ENCODE measurements around the gene MBNL2.

MBNL2 gene

GRCh38 chr13:97269603-97270002 is 47.5 kb downstream of the MBNL2 start:
- no peak for DNase-seq (ENCODE audit: low read depth in 1 of 2, low spot score in 1 of 2)

DNA sequence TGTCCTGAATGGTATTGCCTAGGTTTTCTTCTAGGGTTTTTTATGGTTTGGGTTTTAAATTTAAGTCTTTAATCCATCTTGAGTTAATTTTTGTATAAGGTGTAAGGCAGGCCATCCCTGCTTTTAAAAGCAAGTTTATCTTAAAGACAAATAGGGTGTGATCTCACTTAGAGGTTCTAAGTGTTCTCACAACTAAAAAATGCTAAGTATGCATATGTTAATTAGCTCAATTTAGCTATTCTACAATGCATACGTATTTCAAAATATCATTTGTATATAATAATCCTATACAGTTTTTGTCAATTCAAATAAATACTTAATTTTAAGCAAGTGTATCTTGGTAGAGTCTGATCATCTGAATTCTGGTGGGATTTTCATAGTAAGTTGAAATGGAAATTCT is 50.4 kb downstream of the MBNL2 start:
- DNase-seq (ENCODE audit: low read depth in 1 of 2, low spot score in 1 of 2) = no peak

DNA sequence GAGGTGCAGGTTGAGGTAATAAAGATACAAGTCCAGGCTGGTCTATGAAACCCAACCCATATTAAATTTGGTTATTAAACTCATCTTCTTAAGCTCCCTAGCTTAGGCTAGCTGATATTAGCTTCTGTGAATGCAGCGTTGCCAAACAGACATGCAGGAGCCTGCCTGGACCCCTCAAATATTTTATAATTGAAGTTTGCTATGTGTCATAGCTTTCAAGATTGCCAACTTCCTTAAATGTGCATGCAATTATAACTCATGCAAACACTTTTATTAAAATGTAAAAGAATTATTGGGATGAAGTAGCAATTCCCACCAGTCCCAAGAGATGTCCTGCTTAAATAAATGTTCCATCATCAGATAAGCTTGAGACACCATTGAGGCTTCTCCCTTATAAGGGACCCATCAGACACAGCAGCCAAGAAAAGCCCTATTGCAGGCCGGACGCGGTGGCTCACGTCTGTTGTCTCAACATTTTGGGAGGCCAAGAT is 51.3 kb downstream of the MBNL2 start:
- no peak for DNase-seq (ENCODE audit: low read depth in 1 of 2, low spot score in 1 of 2)

DNA sequence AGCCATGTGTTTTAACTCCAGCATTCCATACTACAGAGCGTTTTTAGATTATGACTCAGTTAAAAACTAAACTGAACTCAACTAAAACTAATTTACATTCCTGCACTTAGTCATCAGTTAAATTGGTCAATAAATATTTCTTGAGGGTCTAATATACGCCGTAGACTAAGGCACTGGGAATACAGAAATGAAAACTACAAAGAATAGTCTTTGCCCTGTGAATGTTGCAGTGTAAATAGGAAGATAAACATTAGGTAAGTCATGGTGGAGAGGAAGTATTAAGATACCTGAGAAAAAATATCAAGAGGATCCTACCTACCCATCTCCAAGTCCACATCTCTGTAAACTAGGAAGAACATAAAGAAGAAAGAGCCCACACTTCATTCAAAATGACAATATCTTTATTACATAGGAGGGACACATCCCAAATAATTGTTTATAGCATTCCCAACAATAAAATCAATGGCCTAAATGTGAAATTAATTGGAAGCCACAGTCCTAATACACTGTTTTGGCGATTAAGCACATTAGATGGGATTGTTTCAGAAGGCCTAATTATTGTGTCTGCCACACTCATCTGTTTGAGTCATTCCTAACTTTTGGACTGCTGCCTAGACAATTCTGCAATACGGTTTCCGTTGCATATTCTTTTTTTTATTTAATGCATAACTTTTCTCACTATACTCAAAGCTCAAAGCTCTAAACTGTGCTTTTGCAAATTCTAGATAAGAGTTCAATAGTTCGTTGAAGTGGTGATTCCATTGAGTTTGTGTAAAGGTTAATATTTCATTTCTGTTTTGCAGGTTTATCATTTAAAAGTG is 52.9 kb downstream of the MBNL2 start:
- no peak for DNase-seq (ENCODE audit: low read depth in 1 of 2, low spot score in 1 of 2)

- no peak for DNase-seq (ENCODE audit: low read depth in 1 of 2, low spot score in 1 of 2)
Observed at GRCh38 chr13:97275776-97276501, 53.8 kb downstream of the MBNL2 start.

DNA sequence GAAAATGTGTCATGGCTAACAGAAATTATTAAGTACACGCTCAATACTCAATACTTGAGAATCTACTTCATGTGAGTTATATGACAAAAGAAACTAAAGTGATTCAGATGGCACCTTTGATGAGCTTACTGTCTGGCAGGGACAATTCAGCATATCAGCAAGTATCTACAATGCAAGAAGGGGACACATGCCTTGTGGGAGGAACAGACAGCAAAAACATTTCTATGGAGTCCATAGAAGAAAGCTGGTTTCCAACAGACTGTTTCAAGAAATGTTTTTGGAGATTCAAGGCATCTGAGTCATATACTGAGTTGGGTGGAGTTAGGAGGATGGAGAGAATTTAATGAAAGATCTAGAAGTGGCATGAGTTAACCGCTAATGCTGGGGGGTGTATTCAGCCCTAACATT is 54.7 kb downstream of the MBNL2 start:
- no peak for DNase-seq (ENCODE audit: low read depth in 1 of 2, low spot score in 1 of 2)

DNA sequence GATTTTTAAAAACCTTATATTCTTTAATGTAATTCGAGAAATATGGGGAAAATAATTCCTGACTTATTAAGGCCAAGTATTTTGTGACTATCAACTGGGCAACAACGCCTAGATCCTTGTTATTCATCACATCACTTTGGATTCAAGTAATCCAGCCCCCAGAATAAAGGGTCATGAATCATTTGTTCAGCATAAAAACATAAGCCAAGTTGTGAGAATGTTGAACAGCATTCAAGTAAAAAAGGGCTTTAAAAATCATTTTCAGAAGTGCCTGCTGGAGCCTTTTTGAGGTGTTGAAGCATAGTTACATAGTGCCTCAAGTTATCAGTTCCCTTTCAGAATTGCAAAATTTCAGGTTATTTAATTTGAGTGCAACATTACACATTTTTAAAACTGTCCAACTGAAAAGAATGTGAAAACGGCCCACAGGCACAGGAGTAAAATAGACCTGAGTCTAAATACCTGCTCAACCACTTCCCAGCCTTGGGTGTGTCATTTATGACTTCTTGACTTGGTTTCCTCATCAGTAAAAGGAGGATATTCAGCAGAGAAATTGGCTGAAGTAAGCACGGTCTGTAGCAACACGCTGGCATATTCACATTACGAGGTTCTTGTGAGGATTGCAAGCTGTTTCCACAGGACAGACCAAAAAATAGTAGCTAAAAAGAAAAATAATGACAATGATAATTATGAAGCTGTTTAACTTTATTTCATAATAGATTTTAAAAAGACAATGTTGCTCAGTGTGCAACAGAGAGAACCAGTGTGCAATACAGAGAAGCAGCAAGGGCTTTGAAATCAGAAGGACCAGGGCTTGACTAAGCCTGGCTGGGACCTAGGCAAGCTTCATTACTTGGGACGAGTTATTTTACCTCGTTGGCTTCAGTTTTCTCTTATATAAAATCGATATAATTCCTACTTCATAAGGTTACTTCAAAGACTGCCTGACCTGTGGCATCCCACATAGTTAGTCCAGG is 56.6 kb downstream of the MBNL2 start:
- no peak for DNase-seq (ENCODE audit: low read depth in 1 of 2, low spot score in 1 of 2)

DNA sequence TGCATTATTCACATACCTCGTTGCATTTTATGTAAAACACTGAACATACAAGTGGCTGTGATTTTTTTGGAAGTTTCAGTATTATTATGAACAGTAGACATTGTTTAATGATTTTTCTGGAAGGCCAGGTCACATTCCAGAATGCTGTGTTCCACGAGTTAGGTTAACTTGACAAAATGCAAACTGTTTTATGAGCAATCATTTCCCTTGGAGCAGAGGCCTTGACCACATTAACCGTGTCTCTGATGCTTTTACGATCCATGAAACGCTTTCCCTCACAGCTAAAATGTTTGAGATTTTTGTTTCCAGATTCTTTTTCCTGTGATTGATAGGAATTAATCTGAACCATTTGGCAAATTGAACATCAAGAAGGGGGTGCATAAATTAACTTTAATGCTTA is 57.8 kb downstream of the MBNL2 start:
- no peak for DNase-seq (ENCODE audit: low read depth in 1 of 2, low spot score in 1 of 2)

GRCh38 chr13:97280478-97280877 is 58.3 kb downstream of the MBNL2 start:
- no peak for DNase-seq (ENCODE audit: low read depth in 1 of 2, low spot score in 1 of 2)

DNA sequence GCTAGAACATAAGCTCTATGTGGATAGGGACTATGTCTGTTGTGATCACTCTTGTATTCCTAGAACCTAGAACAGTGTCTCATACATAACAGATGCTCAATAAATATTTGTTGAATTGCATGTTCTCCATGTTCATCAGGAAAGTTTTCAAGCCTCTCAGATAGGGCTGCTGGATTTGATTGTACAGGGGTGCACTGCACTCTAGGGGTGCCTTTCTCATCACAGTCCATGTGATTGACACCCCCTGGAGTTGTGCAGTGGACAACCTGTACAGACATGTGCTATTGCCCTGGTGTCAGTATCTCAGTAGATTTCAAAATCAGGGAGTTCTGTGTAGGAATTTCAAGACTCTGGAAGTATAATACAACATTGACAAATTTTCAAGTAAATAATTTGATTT is 58.9 kb downstream of the MBNL2 start:
- no peak for DNase-seq (ENCODE audit: low read depth in 1 of 2, low spot score in 1 of 2)

DNA sequence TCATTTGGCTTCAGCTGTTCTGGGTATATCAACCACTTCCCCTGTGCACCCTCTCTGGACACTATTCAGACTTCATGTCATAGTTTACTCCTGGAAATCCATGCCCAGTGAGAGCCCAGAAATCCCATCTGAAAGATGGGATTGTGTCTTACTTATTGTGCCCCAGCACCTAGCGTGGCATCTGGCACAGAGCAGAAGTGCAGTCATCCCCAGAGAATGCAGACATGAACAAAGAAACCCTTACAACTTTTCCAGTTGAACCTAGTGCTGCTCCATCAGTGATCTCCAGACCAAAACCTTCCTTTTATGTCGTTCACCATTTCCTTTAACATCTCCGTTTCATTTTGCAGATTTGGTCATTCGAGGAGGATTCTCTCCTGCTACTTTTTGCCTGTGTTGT is 60.6 kb downstream of the MBNL2 start:
- DNase-seq (ENCODE audit: low read depth in 1 of 2, low spot score in 1 of 2) = no peak

- DNase-seq (ENCODE audit: low read depth in 1 of 2, low spot score in 1 of 2) = no peak
Observed at GRCh38 chr13:97283888-97284287, 61.8 kb downstream of the MBNL2 start.

GRCh38 chr13:97284558-97284957 is 62.4 kb downstream of the MBNL2 start:
- DNase-seq (ENCODE audit: low read depth in 1 of 2, low spot score in 1 of 2) = no peak

- DNase-seq (ENCODE audit: low read depth in 1 of 2, low spot score in 1 of 2) = no peak
Observed at GRCh38 chr13:97285221-97285955, 63.3 kb downstream of the MBNL2 start.

- DNase-seq (ENCODE audit: low read depth in 1 of 2, low spot score in 1 of 2) = no peak
Observed at GRCh38 chr13:97286317-97287046, 64.3 kb downstream of the MBNL2 start.

- DNase-seq (ENCODE audit: low read depth in 1 of 2, low spot score in 1 of 2) = no peak
Observed at GRCh38 chr13:97287047-97287383, 64.9 kb downstream of the MBNL2 start.

DNA sequence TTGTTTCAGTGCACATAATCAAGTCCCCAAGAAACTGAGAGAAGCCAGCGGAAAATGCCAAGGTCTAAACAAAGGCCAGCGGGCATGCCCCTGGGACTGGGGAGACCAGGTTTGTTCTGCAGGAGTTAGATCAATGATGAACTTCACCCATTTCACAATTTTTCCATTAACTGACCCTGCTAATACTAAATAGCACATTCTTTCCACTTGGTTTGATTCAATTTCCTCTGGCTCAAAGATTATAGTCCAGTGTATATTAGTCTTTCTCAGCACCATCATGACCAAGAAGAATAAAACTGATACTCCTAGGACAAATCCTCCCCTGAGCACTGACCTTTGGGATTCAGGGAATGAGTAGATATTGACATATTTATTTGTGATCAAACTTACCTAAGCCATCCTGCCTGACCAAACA is 66.4 kb downstream of the MBNL2 start:
- no peak for DNase-seq (ENCODE audit: low read depth in 1 of 2, low spot score in 1 of 2)

GRCh38 chr13:97289514-97290298 is 67.6 kb downstream of the MBNL2 start:
- no peak for DNase-seq (ENCODE audit: low read depth in 1 of 2, low spot score in 1 of 2)

All from stimulated activated CD4-positive, alpha-beta T cell treated with anti-CD3 and anti-CD28 coated beads, Interleukin-15, amount 100 ng/mL, for 1 hour (primary cell).